Astrocyte (in vitro differentiated cells and primary cell): ENCODE data around the gene TMEM132C. TPM values are rescaled to one million over a fixed set of nuclear protein-coding genes. Genes with fewer than 3 reads are reported as not detected.

Source experiments
- DNase-seq: peaks from one replicate; pipeline ENCODE4 v3.0.0-alpha.2; 2010; ENCODE audit warnings: low read depth
- FAIRE-seq: peaks from 2 replicates; lab custom pipeline; 2011; peaks lifted over from hg19 to GRCh38; lab: Jason Lieb, UNC
- H2AFZ ChIP-seq: 2 replicates; pipeline ENCODE4 v1.6.0; 2012; ENCODE audit warnings: low read depth, low read length, inconsistent platforms
- H3K27ac ChIP-seq: 2 replicates; pipeline ENCODE4 v1.5.1; 2011; ENCODE audit warnings: low read depth, low read length, inconsistent platforms
- H3K27me3 ChIP-seq: 2 replicates; pipeline ENCODE4 v1.6.0; 2011; ENCODE audit warnings: low read length, inconsistent platforms; ENCODE audit not compliant: insufficient read depth
- H3K36me3 ChIP-seq: 2 replicates; pipeline ENCODE4 v1.5.1; 2011; ENCODE audit warnings: low read length, inconsistent platforms; ENCODE audit not compliant: insufficient read depth
- H3K4me1 ChIP-seq: 2 replicates; pipeline ENCODE4 v1.5.1; 2011; ENCODE audit warnings: low read length, inconsistent platforms; ENCODE audit not compliant: insufficient read depth
- H3K4me2 ChIP-seq: 2 replicates; pipeline ENCODE4 v1.6.0; 2012; ENCODE audit warnings: low read length, inconsistent platforms
- H3K4me3 ChIP-seq: 2 replicates; pipeline ENCODE4 v1.5.1; 2011; ENCODE audit warnings: low read depth, mild to moderate bottlenecking, low read length, inconsistent platforms; ENCODE audit not compliant: insufficient read depth
- H3K79me2 ChIP-seq: 2 replicates; pipeline ENCODE4 v1.6.0; 2012; ENCODE audit warnings: mild to moderate bottlenecking, low read length, inconsistent platforms; ENCODE audit not compliant: insufficient read depth
- H3K9ac ChIP-seq: 2 replicates; pipeline ENCODE4 v1.6.0; 2012; ENCODE audit warnings: mild to moderate bottlenecking, low read length, inconsistent platforms
- H3K9me3 ChIP-seq: 2 replicates; pipeline ENCODE4 v1.5.1; 2012; ENCODE audit warnings: low read depth, mild to moderate bottlenecking, low read length, inconsistent platforms; ENCODE audit not compliant: insufficient read depth
- H4K20me1 ChIP-seq: 2 replicates; pipeline ENCODE4 v1.6.0; 2012; ENCODE audit warnings: low read length, inconsistent platforms; ENCODE audit not compliant: insufficient read depth
- H3K27ac Mint-ChIP-seq: one replicate; pipeline ENCODE4 v1.8.0; 2021; ENCODE audit warnings: mild to moderate bottlenecking, mixed read lengths; ENCODE audit not compliant: unreplicated experiment
- H3K27me3 Mint-ChIP-seq: one replicate; pipeline ENCODE4 v1.8.0; 2021; ENCODE audit warnings: low read depth, mixed read lengths; ENCODE audit not compliant: unreplicated experiment
- H3K36me3 Mint-ChIP-seq: one replicate; pipeline ENCODE4 v1.8.0; 2021; ENCODE audit warnings: low read depth, mixed read lengths; ENCODE audit not compliant: unreplicated experiment
- H3K4me1 Mint-ChIP-seq: one replicate; pipeline ENCODE4 v1.8.0; 2021; ENCODE audit warnings: low read depth, mixed read lengths; ENCODE audit not compliant: unreplicated experiment
- H3K4me3 Mint-ChIP-seq: one replicate; pipeline ENCODE4 v1.8.0; 2021; ENCODE audit warnings: mild to moderate bottlenecking, moderate library complexity, mixed read lengths; ENCODE audit not compliant: unreplicated experiment
- H3K9me3 Mint-ChIP-seq: one replicate; pipeline ENCODE4 v1.8.0; 2021; ENCODE audit warnings: mild to moderate bottlenecking, mixed read lengths; ENCODE audit not compliant: unreplicated experiment
- CTCF ChIP-seq: IDR thresholded peaks from 2 replicates; pipeline ENCODE4 v1.5.1; 2011; ENCODE audit warnings: low read depth, mild to moderate bottlenecking, inconsistent platforms, low read length, moderate library complexity; ENCODE audit not compliant: insufficient read depth
- EZH2 ChIP-seq: IDR thresholded peaks from 2 replicates; pipeline ENCODE4 v1.6.1; 2012; ENCODE audit warnings: mild to moderate bottlenecking, low read length, inconsistent platforms; ENCODE audit not compliant: insufficient read depth
- total RNA-seq: library from RNA; stranded (reverse); gene quantifications from 2 replicates; pipeline ENCODE4 v1.2.1, GENCODE V29; 2021

Gene TMEM132C
- total RNA-seq, 1 donor from 2014 or later, result not detected

GRCh38 chr12:128267651-128268378, 845 bp downstream of the TMEM132C start:
- TF ChIP-seq EZH2 (peak; percentile 19), CTCF (no peak)
- H3K4me1 Mint-ChIP-seq, result no peaks in the 10 kb centered on the region
- no peaks in the 10 kb centered on the region for H3K36me3 ChIP-seq
- no peaks in the 10 kb centered on the region for H3K36me3 Mint-ChIP-seq
- DNase-seq (no peak), FAIRE-seq (no peak)
- no peaks in the 10 kb centered on the region for H3K27me3 Mint-ChIP-seq
- no peaks in the 10 kb centered on the region for H3K4me1 ChIP-seq
- no peaks in the 10 kb centered on the region for H3K9me3 Mint-ChIP-seq
- H2AFZ ChIP-seq, result no peak overlapping the region
- no peak overlapping the region for H3K27ac ChIP-seq
- peaks cover 13% of the 10 kb centered on the region for H3K27me3 ChIP-seq
- H3K4me3 ChIP-seq, result no peak overlapping the region
- H3K4me2 ChIP-seq, result peak overlapping the region; percentile 5
- no peak overlapping the region for H3K9ac ChIP-seq
- H4K20me1 ChIP-seq, result no peaks in the 10 kb centered on the region
- H3K4me3 Mint-ChIP-seq, result no peak overlapping the region
- no peak overlapping the region for H3K27ac Mint-ChIP-seq
- H3K79me2 ChIP-seq, result no peaks in the 10 kb centered on the region
- no peaks in the 10 kb centered on the region for H3K9me3 ChIP-seq

- TF ChIP-seq CTCF (no peak), EZH2 (no peak)
- no peak overlapping the region for H2AFZ ChIP-seq
- H3K4me3 ChIP-seq, result no peak overlapping the region
- H4K20me1 ChIP-seq, result no peaks in the 10 kb centered on the region
- no peak overlapping the region for H3K9ac ChIP-seq
- no peaks in the 10 kb centered on the region for H3K9me3 ChIP-seq
- H3K4me2 ChIP-seq, result no peak overlapping the region
- DNase-seq (no peak), FAIRE-seq (no peak)
- no peaks in the 10 kb centered on the region for H3K27me3 Mint-ChIP-seq
- no peaks in the 10 kb centered on the region for H3K4me1 Mint-ChIP-seq
- no peak overlapping the region for H3K4me3 Mint-ChIP-seq
- no peak overlapping the region for H3K27ac ChIP-seq
- no peaks in the 10 kb centered on the region for H3K36me3 ChIP-seq
- H3K27ac Mint-ChIP-seq, result no peak overlapping the region
- no peaks in the 10 kb centered on the region for H3K79me2 ChIP-seq
- no peaks in the 10 kb centered on the region for H3K9me3 Mint-ChIP-seq
- no peaks in the 10 kb centered on the region for H3K4me1 ChIP-seq
- peaks cover 13% of the 10 kb centered on the region for H3K27me3 ChIP-seq
- H3K36me3 Mint-ChIP-seq, result no peaks in the 10 kb centered on the region
These were observed 1.5 kb downstream of the TMEM132C start for GRCh38 chr12:128268379-128268995.

- no peaks in the 10 kb centered on the region for H3K4me1 ChIP-seq
- FAIRE-seq (no peak), DNase-seq (no peak)
- no peaks in the 10 kb centered on the region for H3K9me3 ChIP-seq
- no peak overlapping the region for H3K9ac ChIP-seq
- H3K27me3 Mint-ChIP-seq, result no peaks in the 10 kb centered on the region
- no peak overlapping the region for H2AFZ ChIP-seq
- no peak overlapping the region for H3K4me3 ChIP-seq
- H3K27ac Mint-ChIP-seq, result no peak overlapping the region
- no peak overlapping the region for H3K4me3 Mint-ChIP-seq
- no peak overlapping the region for H3K27ac ChIP-seq
- H3K36me3 Mint-ChIP-seq, result no peaks in the 10 kb centered on the region
- no peaks in the 10 kb centered on the region for H3K9me3 Mint-ChIP-seq
- no peaks in the 10 kb centered on the region for H4K20me1 ChIP-seq
- no peaks in the 10 kb centered on the region for H3K36me3 ChIP-seq
- H3K27me3 ChIP-seq, result peaks cover 13% of the 10 kb centered on the region
- no peaks in the 10 kb centered on the region for H3K4me1 Mint-ChIP-seq
- no peak for TF ChIP-seq EZH2
- no peak for TF ChIP-seq CTCF
- no peak overlapping the region for H3K4me2 ChIP-seq
- no peaks in the 10 kb centered on the region for H3K79me2 ChIP-seq
These were observed 2.2 kb downstream of the TMEM132C start for GRCh38 chr12:128269181-128269591.
